Nephron (organoid): ENCODE data around the gene NANS.

Source experiments
- H3K27ac Mint-ChIP-seq, 3 experiments: 2 replicates each; pipeline ENCODE4 v1.8.0; 2020; ENCODE audit warnings: mixed read lengths in 3 of 3, mild to moderate bottlenecking in 2 of 3, moderate library complexity in 1 of 3
- H3K27me3 Mint-ChIP-seq: 2 replicates; pipeline ENCODE4 v1.8.0; 2021; ENCODE audit warnings: low read depth, mild to moderate bottlenecking, moderate library complexity, mixed read lengths
- H3K36me3 Mint-ChIP-seq: 2 replicates; pipeline ENCODE4 v1.8.0; 2020; ENCODE audit warnings: low read depth, mixed read lengths
- H3K4me1 Mint-ChIP-seq: 2 replicates; pipeline ENCODE4 v1.8.0; 2020; ENCODE audit warnings: mixed read lengths
- H3K4me3 Mint-ChIP-seq, 3 experiments: 2 replicates each; pipeline ENCODE4 v1.8.0; 2020; ENCODE audit warnings: mild to moderate bottlenecking in 3 of 3, mixed read lengths in 3 of 3, moderate library complexity in 2 of 3
- H3K9me3 Mint-ChIP-seq: 2 replicates; pipeline ENCODE4 v1.8.0; 2020; ENCODE audit warnings: mixed read lengths
- CTCF ChIP-seq, 3 experiments: fragments of 200-600 bp; sonication (generic); IDR thresholded peaks; one replicate each; pipeline ENCODE4 v1.5.0; 2021; ENCODE audit warnings: antibody characterized with exemption in 3 of 3; ENCODE audit not compliant: unreplicated experiment in 3 of 3

NANS gene

GRCh38 chr9:98101416-98101815 lies 44.9 kb downstream of the NANS start:
- Mint-ChIP-seq H3K27me3 (no peaks in the 10 kb centered on the region), H3K27ac (no peak overlapping the region)

DNA sequence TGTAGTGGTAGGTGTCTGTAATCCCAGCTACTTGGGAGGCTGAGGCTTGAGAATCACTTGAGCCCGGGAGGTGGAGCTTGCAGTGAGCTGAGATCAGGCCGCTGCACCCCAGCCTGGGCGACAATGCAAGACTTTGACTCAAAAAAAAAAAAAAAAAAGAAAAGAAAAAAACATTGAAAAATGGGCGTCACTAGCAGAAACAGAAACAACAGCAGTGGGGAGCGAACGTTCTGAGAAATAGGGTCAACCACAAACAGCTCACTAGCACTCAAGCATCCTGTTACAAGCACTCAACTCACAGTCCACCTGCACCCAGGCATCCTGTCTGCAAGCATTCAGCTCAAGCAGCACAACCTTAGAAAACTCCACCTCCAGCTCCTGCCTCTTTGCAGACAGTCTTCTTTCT lies 45.3 kb downstream of the NANS start:
- no peak for TF ChIP-seq CTCF (IDR thresholded peaks at IDR 0.05; ENCODE audit: unreplicated experiment in 3 of 3)
- H3K9me3 Mint-ChIP-seq = no peaks in the 10 kb centered on the region
- no peaks in the 10 kb centered on the region for H3K36me3 Mint-ChIP-seq
- no peak overlapping the region for H3K27ac Mint-ChIP-seq
- no peaks in the 10 kb centered on the region for H3K4me1 Mint-ChIP-seq
- no peaks in the 10 kb centered on the region for H3K27me3 Mint-ChIP-seq
- H3K4me3 Mint-ChIP-seq = no peak overlapping the region

More at GRCh38 chr9:98101416-98101815, 44.9 kb downstream of the NANS start:
- no peak for TF ChIP-seq CTCF (IDR thresholded peaks at IDR 0.05; ENCODE audit: unreplicated experiment in 3 of 3)
- Mint-ChIP-seq H3K9me3 (no peaks in the 10 kb centered on the region), H3K36me3 (no peaks in the 10 kb centered on the region), H3K4me1 (no peaks in the 10 kb centered on the region), H3K4me3 (no peak overlapping the region)

- Mint-ChIP-seq H3K36me3 (no peaks in the 10 kb centered on the region), H3K4me3 (no peak overlapping the region), H3K27ac (no peak overlapping the region), H3K9me3 (no peaks in the 10 kb centered on the region), H3K4me1 (no peaks in the 10 kb centered on the region), H3K27me3 (peaks cover 4% of the 10 kb centered on the region)
- TF ChIP-seq CTCF (IDR thresholded peaks at IDR 0.05; ENCODE audit: unreplicated experiment in 3 of 3) = no peak
These were observed 47.9 kb downstream of the NANS start for GRCh38 chr9:98104445-98104881.

DNA sequence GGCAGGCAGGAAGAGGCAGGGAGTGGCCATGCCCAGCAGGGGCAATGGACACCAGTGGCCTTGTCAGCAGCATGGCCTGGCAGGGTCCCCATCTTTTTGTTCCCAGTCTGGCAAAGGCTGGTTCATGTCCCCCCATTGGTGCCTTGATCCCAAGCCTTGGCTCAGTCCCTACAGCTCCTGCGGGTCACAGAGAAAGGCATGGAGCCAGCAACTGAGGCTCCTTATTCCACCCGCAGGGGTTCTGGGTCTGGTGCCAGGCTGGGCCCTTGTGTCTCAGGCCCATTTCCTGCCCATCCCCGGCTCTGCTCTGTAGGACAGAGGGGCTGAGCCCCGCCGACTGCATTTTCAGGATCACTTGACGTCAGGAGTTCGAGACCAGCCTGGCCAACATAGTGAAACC lies 48.5 kb downstream of the NANS start:
- Mint-ChIP-seq H3K27ac (no peak overlapping the region), H3K4me3 (no peak overlapping the region), H3K36me3 (no peaks in the 10 kb centered on the region), H3K9me3 (no peaks in the 10 kb centered on the region), H3K4me1 (no peaks in the 10 kb centered on the region), H3K27me3 (peaks cover 4% of the 10 kb centered on the region)
- no peak for TF ChIP-seq CTCF (IDR thresholded peaks at IDR 0.05; ENCODE audit: unreplicated experiment in 3 of 3)

- Mint-ChIP-seq H3K4me3 (no peak overlapping the region), H3K27ac (no peak overlapping the region), H3K36me3 (no peaks in the 10 kb centered on the region), H3K4me1 (no peaks in the 10 kb centered on the region), H3K9me3 (no peaks in the 10 kb centered on the region), H3K27me3 (peaks cover 4% of the 10 kb centered on the region)
- TF ChIP-seq CTCF (IDR thresholded peaks at IDR 0.05; ENCODE audit: unreplicated experiment in 3 of 3) = no peak
These were observed 51.4 kb downstream of the NANS start for GRCh38 chr9:98107926-98108325.

GRCh38 chr9:98108531-98109031 lies 52.0 kb downstream of the NANS start:
- H3K36me3 Mint-ChIP-seq = no peaks in the 10 kb centered on the region
- no peak for TF ChIP-seq CTCF (IDR thresholded peaks at IDR 0.05; ENCODE audit: unreplicated experiment in 3 of 3)
- H3K27me3 Mint-ChIP-seq = peaks cover 4% of the 10 kb centered on the region
- H3K4me1 Mint-ChIP-seq = no peaks in the 10 kb centered on the region
- no peak overlapping the region for H3K4me3 Mint-ChIP-seq
- no peaks in the 10 kb centered on the region for H3K9me3 Mint-ChIP-seq
- no peak overlapping the region for H3K27ac Mint-ChIP-seq
